GM21619 (cell line): Measurements from ENCODE around the gene SBF2.

Source experiments
- ATAC-seq: cut with Tn5 transposase; IDR thresholded peaks from one replicate; pipeline ENCODE4 v1.9.1; 2021; ENCODE audit not compliant: unreplicated experiment

The SBF2 gene

DNA sequence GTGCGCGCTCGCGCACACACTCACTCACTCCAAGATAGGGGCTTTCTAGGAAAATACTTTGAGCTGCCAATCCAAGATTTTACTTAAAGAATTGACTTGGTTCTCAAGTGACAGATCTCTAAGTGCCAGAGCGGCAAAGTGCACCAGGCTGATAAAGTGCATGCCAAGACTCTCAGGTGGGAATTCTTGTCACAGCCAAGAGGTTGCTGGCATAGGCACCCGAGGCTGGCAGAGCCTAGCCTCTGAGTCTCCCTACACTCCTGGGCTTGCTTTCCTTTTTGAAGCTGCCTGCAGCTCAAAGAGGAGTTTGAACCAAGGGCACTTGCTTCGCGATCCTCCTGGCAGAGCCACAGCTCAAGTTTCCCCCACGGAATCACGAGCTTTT is 8.3 kb upstream of the SBF2 start:
- no peak for ATAC-seq

DNA sequence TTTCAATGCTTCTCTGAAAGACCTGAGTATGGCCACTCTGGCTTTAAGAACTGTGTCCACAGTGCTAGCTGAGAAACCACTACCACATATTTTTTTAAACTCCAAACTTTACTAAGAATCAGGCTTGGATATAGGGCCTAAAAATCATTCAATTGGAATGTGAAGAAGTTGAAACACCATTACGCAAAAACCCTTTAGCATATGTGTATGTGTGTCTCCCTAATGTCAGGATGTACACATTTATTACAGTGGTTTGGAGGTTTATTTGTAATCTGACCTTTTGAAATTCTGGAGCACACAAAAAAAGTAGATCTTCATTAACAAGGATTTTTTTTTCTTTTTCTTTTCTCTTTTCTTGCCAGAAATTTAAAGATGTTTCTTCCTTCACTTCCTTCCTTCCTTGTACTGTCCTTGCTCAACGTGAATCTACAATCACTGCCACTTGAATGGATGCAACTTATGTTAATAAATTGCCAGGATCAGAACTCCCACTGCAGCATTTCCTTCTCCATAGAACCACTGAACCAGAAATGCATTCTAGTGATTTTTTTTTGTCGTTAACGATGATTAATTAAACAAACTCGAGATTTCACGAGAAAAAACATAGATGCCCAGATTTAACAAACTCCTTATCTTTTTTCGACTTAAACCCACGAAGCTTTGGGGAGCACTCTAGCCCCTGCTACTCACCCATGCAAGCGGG is 7.8 kb upstream of the SBF2 start:
- no peak for ATAC-seq

DNA sequence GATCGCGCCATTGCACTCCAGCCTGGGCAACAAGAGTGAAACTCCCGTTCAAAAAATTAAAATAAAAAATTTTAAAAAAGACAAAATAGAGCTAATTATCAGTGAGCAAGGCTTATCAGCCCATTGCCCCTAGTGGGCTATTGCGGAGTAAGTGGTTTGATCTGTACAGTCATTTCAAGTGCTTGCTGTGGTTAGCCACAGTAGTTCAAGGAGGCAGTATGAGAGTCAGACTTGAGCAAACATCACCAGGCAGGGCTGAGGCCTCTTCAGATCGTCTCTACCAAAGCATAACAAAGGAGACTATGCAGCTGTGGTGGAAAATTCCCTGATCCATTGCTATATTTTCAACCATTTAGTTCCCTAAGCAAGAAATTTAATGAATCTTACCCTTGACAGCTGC is 4.3 kb upstream of the SBF2 start:
- ATAC-seq = peak; percentile 91

DNA sequence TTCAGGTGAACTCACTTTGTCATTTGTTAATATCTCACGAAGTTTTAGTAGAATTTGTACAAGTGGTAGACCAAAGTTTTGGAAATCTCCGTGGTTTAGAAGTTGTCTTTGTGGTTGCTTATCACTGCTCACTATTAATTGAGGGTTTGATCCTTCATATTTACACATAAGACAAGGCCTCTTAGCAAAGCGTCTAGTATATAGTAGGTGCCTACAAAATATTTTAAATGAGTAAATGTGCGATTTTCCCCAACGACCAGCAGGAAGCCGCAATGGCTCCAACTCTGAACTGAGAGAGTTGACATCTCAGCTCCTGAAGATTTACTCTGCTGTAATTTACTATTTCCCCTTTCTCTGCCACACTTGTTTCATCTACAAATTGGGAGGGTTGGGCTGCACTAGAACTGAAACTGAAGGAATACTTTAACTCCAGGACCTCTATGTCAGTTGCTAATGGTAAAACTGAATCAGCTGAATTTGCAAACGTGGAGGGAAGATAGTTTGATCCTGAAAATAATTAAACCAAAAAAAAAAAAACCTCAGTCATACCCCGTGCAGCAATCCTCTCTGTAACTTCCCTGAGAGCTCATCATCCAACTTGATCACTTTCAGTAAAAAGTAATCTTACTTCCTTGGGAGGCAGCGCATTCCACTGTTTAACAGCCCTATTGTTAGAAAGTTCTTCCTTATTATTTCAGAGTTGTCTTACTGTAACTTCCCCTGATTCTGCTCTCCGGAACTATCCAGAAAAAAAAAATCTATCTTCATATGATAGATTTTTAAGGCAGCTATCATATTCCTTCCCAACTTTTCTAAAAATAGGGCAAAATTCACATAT is 1.3 kb upstream of the SBF2 start:
- ATAC-seq = no peak

DNA sequence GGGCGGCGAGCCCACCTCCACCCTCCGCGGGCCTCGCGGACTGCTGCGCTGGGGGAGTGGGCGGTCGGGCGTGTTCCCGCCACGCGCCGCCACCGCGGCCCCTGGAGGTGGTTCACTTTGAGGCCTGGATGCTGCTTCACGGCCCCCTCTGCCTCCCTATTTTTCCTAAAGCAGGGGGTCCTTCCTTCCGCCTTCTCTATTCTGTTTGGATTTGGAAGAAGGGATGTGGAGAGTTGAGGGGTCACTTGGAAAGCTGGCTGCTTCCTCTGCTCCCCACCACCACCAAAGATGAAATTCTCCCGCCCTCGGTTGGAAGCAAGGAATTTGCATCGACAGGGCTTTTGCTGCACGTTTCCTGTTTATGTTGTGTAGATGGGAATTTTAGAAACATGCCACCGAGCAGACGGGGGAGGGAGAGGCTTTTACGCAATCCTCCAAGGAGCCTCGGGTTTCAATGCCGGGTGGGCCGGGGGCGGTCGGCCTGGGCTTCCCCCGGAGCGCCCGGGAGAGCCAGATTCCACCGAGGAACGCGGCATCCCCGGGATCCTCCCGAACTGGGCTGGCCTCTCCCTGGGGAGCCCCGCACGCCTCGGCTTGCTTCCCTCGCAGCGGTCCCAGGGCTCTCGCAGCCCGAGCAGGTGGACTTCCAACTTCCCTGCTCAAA is 403 bp upstream of the SBF2 start:
- no peak for ATAC-seq

DNA sequence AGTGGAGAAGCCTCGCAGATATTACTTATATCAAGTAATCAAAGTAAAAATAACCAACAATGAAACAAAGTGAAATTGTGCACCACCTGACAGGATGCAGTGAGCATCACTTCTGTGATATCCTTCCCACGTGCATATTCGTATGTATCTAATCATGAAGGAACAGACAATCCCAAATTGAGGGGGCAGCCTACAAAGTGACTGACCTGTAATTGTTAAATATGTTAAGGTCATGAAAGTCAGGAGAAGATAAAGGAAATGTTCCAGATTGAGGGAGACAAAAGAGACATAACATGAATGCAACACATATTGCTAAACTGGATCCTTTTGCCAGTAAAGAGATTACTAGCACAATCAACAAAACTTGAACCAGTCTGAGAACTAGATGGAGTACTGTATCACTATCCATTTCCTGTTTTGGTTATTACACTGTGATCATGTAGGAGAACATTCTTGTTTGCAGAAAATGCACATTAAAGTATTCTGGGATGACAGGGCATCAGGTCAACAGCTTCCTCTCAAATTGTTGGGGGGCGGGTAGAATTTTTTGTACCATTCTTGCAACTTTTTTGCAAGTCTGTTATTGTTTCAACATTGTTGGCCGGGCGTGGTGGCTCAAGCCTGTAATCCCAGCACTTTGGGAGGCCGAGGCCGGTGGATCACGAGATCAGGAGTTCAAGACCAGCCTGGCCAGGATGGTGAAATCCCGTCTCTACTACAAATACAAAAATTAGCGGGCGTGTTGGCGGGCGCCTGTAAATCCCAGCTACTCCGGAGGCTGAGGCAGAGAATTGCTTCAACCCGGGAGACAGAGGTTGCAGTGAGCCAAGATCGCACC is 2.0 kb downstream of the SBF2 start:
- no peak for ATAC-seq

DNA sequence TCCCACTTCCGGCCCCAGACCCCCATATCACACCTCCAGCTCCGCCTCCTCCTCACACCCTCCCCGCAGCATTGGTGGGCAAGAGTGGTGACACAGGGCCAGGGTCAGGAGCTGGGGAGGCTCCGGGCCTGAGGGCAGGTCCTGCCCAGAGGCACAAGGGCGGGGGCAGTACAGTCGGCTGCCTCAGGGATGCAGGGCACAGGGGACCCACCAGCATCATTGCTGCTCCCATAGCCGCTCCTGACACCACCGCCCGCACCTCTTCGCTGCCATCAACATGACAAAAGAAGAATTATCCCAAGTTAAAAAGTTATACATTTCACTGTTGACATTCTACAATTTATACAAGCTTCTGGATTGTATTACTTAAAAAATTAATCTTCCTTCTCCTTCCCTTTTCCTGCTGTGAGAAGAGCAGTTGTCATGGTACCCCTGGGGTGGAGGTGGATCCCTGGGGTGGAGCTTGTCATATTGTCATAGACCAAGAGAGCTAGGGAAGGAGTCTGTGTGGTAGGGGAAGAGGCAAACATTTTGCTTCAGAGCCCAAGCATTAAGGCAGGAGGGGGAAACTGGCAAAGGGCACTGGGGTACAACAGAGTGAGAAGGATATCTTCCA is 4.1 kb downstream of the SBF2 start:
- no peak for ATAC-seq

DNA sequence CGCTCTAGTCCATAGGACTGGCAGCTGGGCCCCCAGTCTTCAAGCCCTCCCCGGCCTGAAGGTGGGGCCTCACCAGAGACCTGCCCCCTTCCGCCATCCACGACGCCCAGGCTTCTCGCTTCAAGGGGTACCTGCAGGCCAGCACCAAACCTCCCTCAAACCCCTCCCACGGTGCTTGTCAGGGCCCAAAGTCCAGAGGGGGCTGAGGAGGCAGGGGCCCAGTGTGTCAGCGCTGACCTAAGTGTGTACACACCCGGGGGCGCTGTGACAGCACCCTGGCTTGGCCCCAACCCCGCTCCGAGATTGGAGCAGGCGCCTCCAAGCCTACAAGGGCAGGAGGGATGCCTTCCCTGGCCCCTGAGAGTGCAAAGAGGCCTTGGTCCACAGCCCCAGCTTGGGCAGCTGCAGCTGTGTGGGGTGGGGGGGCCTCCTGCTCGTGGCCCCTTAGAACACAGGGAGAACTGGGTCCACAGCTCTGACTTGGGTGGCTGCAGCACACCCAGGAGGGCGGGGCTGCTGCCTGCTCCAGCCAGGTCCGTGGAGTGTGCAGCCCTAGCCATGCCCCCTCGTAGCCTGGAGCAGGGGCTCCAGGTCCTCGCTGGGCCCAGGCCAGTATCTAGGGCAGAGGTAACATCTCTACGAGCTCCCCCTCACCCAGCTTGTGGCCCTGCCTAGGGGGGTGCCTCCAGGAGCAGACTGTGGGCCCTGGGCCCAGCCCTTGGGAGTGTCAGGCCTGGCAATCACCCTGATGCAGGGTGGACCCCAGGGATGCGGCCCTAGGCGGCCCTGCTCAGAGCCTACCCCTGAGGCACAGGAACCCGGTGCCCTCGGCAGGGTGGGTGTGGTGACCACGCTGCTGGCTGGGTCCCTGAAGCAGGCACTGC is 4.9 kb downstream of the SBF2 start:
- ATAC-seq = no peak

DNA sequence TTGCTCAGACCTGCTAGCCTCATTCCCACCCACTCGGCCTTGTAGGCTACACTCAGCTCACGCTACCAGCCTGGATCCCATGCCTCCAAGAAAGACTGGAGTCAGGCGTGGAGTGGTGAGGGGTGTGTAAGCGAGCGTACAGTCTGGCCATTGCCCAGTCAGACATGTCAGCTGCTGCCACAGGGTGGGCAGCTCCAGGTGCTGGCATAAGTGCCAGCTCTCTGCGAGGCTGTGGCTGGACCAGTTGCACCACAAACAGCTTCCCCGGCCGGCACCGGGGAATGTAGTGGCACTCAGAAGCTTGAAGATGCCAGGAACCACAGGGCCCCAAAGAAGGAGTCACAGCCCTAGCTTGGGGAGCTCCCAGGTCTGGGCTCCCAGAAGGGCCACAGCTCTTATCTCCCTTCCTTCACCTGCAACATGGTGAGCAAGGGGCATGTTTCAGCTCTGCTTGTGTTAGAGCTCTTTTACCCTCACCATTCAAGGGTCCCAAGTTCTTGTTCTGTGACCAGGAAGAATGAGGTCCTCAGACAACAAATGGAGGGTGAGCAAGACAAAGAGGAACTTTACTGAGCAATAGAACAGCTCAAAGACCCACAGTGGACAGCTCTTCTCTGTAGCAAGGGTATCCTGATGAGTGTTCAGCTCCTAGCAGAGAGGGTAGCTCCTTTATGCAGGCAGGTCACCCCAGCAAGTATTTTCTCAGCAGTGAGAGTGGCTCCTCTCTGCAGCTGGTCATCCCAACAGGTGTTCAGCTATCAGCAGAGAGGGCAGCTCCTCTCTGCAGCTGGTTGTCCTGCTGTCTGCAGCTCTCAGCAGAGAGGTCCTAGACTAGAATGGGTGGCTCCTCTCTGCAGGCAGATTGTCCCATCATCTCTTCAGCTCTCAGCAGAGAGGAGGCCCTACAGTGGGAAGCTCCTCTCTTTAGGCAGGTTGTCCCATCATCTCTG is 6.0 kb downstream of the SBF2 start:
- ATAC-seq = no peak

DNA sequence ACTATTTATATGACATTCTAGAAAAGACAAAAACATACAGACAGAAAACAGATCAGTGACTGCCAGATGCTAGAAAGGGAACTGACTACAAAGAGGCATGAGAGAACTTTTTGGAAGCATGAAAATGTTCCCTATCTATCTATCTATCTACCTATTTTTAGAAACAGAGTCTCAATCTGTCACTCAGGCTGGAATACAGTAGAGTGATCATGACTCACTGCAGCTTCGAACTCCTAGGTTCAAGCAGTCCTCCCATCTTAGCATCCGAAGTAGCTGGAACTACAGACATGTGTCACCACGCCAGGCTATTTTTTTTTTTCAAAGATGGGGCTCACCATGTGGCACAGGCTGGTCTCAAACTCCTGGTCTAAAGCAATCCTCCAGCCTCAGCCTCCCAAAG is 6.9 kb downstream of the SBF2 start:
- no peak for ATAC-seq

DNA sequence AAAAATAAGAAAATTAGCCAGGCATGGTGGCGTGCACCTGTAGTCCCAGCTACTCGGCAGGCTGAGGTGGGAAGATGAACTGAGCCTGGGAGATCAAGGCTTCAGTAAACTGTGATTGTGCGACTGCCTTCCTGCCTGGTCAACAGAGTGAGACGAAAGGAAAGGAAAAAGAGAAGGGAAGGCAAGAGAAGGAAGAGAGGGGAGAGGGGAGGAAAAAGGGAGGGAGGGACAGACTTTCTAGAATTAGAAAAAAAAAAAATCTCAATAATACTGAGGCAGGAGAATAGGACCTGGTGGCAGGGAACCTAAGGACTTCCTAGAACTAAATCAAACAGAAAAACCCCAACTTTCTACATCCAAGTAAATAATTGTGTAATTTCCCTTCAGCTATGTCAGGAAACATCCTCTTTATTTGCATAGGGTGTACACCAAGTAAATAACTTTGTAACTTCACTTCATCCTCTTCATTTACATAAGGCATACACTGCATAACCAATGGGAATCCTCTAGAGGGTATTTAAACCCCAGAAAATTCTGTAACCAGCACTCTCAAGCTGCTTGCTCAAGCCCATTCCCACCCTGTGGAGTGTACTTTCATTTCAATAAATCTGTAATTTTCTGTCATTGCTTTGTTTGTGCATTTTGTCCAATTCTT is 8.7 kb downstream of the SBF2 start:
- no peak for ATAC-seq

DNA sequence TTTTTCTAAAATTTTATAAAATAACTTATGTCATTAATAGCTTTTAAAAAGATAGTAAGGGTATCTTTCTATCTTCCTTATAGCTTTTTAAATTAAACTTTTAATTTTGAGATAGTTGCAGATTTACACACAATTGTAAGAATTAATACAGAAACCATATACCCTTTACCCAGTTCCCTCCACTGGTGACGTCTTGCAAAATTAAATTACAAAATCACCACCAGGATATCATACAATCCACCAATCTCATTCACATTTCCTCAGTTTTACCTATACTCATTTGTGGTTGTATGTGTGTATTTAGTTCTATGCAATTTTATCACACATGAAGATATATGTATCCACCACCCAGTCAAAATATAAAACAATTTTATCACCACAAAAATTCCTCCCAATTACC is 10.0 kb downstream of the SBF2 start:
- ATAC-seq = no peak

DNA sequence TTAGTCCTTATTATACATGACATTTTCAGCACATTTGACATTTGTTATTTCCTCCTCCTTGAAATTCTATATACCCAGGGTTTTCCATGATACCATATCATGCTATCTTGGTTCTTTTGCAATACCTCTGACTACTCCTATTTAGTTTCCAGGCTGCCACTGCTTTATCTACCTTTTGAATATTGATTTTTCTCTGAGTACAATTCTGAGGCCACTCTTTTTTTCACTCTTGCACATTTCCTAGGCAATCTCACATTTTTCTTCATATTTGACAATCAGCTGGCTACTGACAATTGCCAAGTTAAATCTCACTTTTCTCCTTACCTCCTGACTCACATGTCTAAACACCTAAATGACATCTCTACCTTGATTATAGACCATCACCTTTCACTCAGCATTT is 11.9 kb downstream of the SBF2 start:
- no peak for ATAC-seq

DNA sequence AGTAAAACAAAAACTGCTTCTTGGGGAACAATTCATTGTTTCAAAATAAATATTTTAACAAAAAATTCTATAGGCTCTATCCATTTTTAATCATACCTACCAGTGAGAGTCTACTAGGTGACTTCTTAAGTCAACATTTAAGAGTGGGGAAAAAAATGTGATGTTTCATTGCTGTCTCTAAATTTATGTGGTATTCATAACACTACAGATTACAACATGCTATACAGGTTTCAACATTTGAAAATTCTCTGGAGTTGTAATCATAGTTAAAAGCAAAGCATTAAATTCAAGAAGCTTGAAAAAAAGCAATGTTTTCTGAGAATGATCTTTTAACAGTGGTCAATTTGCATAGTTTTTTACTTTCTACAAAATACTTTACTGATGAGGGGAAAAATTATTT is 18.3 kb downstream of the SBF2 start:
- ATAC-seq = no peak

DNA sequence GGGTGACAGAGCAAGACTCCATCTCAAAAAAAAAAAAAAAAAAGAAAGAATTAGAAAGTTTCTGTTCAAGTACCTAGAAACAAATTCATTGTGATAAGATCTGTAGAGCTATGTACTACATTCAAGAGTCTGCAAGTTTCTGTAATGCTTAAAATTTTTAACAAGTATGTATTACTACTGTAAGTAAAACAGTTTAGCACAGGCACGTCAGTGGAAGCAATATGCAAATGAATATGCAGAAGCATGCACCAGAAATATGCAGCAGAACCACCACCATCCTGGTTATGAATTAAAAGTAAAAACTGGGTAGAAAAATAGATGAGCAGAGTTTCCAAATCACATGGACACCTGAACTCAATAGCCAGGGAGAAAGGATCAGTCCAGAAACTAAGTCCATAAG is 19.3 kb downstream of the SBF2 start:
- no peak for ATAC-seq

DNA sequence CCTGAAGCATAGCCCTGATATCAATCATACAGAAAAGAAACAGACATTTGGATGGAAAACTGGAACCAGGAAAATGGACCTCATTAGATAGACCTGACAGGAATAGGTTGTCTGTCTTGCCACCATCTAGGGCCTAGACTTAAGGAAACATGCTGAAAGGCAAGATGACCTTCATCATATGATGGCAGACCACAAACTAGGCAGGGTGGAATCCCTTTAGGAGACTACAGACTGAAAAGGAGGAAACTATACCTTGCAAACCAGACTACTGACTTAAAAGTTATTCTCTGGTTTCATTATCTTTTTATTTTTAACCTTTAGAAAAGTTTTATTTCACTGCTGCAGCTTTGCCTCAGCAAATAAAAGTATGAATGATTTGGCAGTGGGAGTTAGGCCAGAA is 20.3 kb downstream of the SBF2 start:
- no peak for ATAC-seq

DNA sequence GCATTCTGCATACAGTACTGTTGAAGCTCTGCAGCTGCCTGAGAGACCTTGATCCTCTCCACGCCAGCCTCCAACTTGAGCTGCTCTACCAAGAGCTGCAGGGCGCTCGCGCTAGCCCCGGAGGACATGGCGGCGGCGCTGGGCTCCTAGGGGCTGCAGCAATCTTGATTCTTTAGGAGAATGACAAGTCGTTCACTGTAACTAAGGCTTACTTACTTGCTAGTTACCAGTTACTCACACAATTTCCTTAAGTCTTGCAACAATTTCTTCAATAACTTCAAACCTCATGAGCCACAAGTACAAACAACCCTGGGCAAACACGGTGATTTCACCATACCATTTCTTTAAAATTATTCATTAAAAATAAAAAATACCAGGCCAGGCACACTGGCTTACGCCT is 21.9 kb downstream of the SBF2 start:
- no peak for ATAC-seq
